Measurements from ENCODE around the gene DNAJB9.

DNAJB9 gene

DNA sequence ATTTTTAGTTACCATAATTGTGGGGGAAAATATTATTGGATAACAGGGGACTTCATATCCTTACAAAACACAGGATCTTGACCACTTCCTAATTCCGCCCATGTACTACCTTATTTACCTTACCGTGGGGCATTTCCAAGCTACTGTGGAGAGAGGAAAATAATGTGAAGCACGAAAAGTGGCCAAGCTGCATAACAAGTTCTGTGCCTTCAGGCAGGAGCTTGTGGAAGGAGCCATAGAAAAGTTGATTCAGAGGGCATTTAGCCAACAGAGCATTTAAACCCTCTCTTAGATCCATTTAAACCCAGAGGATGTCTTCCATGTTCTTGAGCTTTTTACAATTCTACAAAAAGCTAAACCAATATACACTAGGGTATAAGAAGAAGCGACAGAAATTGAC lies 41.6 kb downstream of the DNAJB9 start:
- no peak for DNase-seq

DNA sequence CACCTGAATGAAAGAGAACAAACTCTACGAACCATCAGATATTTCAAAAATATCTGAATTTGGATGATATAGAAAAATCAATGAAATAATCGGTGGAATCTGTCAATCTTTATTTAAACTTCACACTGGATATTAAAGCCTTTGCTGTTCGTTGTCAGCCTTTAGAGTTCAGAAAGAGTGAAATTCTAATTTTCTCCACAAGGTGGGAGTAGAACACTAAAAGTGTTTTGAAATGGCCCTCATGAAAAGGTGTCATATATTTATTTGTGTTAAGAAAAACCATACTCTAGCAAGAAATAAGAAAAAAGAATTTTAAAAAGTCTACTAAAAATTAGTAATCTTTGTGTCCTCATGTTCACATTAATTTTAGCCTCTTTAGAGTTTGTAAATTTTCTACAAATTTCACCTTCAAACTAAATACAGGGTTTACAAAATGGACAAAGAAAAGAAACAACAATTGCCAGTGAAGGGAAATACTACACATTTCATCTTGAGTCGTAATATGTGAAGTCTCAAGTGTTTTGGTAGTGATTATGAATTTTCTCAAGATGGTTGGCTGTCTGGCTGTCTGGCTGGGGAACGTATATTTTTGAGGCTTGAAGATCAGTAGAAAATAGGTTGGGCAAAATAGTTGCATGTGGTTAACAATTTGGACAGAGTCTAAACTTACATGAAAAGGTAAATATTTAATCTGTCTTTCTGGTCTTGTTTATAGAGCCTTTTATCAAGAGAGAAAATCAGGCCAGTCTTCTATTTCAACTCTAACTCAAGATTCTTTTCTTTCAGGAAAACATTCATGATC lies 43.7 kb downstream of the DNAJB9 start:
- no peak for DNase-seq

DNA sequence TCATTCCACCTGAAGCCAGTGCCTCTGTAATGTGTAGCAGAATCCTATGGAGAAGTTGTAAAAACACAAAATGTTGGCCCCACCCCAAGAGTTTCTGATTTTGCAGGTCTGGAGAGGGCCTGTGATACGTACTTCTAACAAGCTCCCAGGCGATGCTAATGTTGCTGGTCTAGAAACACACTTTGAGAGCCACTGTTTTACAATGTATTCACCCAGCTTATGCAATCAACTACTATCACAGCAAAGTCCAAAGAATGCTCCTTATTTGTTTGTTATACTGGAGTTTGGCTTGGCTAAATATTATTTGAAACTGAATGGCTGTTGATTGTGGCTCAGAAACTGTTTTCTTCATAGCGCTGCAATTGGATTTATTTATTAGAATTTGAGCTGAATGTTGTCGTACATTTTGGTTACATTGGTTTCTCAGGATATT lies 44.3 kb downstream of the DNAJB9 start:
- DNase-seq, result no peak

DNA sequence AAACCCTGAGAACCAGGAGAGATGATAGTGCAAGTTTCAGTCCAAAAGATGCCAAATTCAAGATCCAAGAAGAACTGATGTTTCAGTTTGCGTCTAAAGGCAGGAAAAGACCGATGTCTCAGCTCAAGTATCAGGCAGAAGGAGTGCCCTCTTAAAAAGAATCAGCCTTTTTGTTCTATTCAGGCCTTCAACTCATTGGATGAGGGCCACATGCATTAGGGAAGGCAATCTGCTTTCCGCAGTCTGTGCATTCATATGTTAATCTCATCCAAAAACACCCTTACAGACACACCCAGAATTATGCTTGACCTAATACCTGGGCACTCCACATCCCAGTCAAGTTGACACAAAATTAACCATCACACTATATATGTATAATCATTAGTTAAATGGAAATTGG lies 45.2 kb downstream of the DNAJB9 start:
- no peak for DNase-seq

- DNase-seq, result no peak
Measured at GRCh38 chr7:108618056-108618455, 48.4 kb downstream of the DNAJB9 start.

DNA sequence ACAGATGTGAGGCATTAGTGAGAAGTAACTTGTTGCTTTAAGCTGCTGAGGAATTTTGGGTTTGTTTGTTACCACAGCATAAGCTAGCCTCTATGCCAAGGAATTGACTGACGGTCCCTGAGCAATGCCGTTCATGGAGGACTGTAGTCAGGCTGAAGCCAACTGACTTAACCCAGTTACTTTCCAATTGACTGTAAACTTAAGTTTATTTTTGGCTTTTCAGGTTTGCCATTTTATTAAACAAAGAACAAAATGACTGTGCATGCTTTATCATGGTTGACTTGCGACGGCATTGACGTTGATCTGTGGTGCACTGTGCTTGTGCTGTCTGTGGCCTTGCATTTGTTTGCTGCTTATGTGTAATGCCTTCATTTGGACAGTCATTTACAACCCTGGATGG lies 53.5 kb downstream of the DNAJB9 start:
- DNase-seq, result no peak

All from activated CD4-positive, alpha-beta T cell treated with anti-CD3 and anti-CD28 coated beads, Interleukin-2, amount 50 U/mL, for 4 hours (primary cell).